ENCODE measurements around the gene AP1G2. TPM values are rescaled to one million over a fixed set of nuclear protein-coding genes. Genes with fewer than 3 reads are reported as not detected.

Gene AP1G2
- total and polyA plus RNA-seq, 2 of the 13 experiments (the other 11 are each of a cell fraction or from before 2014, with no cell fraction given) = 96.9 to 611 TPM

DNA sequence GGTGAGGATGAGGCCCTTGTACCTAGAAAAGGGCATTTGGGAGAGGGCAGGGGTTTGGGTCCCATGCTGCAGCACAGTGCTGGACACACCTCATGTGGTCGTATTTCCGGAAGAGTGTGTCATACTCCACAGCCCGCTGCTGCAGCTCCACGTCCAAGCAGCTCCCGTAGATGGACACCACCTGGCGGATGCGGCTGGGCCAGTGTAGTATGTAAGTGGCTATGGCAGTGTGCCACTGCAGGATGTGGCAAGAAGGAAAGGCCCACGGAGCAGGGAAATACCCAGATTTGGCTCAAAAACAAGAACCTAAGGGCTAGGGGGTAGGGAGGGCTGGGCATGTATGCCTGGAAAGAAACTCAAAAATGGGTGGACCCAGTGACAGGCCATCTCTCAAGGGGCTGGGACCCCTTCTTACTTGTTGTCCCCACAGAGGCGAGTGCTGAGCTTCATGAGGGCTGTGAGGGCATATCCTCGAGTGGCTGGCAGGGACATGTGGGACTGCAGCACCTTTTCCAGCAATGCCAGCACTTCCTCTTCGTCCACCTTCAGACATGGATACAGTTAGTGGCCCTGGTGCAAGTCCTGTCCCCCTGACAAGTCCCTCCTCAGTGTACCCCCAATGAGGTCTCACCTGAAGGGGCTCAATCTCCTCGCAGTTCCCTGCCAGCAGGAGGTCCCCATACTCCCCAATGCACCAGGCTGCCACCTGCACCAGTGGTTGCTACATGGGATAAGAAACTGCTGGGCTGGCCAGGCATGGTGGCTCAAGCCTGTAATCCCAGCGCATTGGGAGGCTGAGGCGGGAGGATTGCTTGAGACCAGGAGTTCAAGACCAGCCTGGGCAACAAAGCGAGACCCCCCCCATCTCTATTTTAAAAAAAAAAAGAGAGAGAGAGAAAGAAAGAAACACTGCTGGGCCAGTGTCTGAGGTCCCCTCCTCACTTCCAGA lies 5.4 kb downstream of the AP1G2 start:
- no peak overlapping the region for H3K4me2 ChIP-seq (ENCODE audit: low read depth, low read length)
- peaks cover 37% of the 10 kb centered on the region for H3K4me1 ChIP-seq (ENCODE audit: insufficient read depth, low read length)
- H3K27ac ChIP-seq (ENCODE audit: extremely low read length, insufficient read depth, low read length) = no peak overlapping the region
- peaks cover 13% of the 10 kb centered on the region; the same call in 1 of the 2 replicates for H4K20me1 ChIP-seq (ENCODE audit: insufficient read depth, low read length)
- H3K9ac ChIP-seq (ENCODE audit: insufficient read depth, low read depth, low read length) = no peak overlapping the region
- H3K9me3 ChIP-seq (ENCODE audit: low read length) = no peaks in the 10 kb centered on the region
- peaks cover 53 to 73% of the 10 kb centered on the region in 2 experiments for H3K36me3 ChIP-seq (replicated peaks in 1 of 2; ENCODE audit: control insufficient read depth in 1 of 2, insufficient read depth in 2 of 2, low read length in 2 of 2)
- FAIRE-seq (no peak), ATAC-seq (no peak), DNase-seq (ENCODE audit: low spot score) (no peak)
- POLR2A ChIA-PET = interaction anchor here (1.0 to 7.6 kb wide), 12 partner anchors 7 to 585 kb away, joined by 3 to 113 read pairs (median 5); partner anchors contain the start of genes AP1G2, HOMEZ, NGDN and PABPN1
- no TSS peak for BruUV-seq (replicated peaks)
- in situ Hi-C loops (cut with HindIII; ENCODE audit: extremely low pct_ligation_motif_present, low pct_unique_long_range_greater_than_20kb) (no loop called here), intact Hi-C loops (cut with micrococcal nuclease; ENCODE audit: unreplicated experiment) (loop anchor here (1.0 kb wide), 3 partner anchors 79 to 234 kb away; no protein-coding TSS in a partner anchor)
- CTCF ChIA-PET (ENCODE audit: low intra/inter-chr PET ratio, low total read pairs) = interaction anchor here (1.1 to 10.9 kb wide), 4 partner anchors 23 to 234 kb away, joined by 3 to 275 read pairs (median 12); no protein-coding TSS in a partner anchor
- no peak overlapping the region for H2AFZ ChIP-seq (ENCODE audit: low read length)
- no peaks in the 10 kb centered on the region; a peak in 1 of 5 replicates for H3K27me3 ChIP-seq (ENCODE audit: control insufficient read depth in 1 of 2, insufficient read depth in 2 of 2, low read length in 2 of 2)
- no peak overlapping the region for H3K4me3 ChIP-seq (replicated peaks in 1 of 3; ENCODE audit: insufficient read depth in 1 of 3, low read depth in 2 of 3, low read length in 3 of 3)
- H3K79me2 ChIP-seq (ENCODE audit: insufficient read depth, low read length) = peaks cover 7% of the 10 kb centered on the region
- WGBS (ENCODE audit: low lambda C conversion rate) = 97% methylated on average over 15 of the region's 15 CpGs
- no peak for TF ChIP-seq ZNF652 (CRISPR knock-in tag; IDR thresholded peaks at IDR 0.05; ENCODE audit: borderline replicate concordance, low read depth)
- TF ChIP-seq NBN (conservative IDR thresholded peaks at IDR 0.05) = no peak
- TF ChIP-seq ZNF543 (CRISPR knock-in tag; IDR thresholded peaks at IDR 0.05) = no peak; the same call in 1 of the 2 replicates
- 0 out of 2 replicates have a peak, but pooled peaks have one; percentile 81 for TF ChIP-seq ZNF552 (CRISPR knock-in tag; IDR thresholded peaks at IDR 0.05; ENCODE audit: borderline replicate concordance)
- no peak for TF ChIP-seq ZNF607 (CRISPR knock-in tag; IDR thresholded peaks at IDR 0.05; ENCODE audit: borderline replicate concordance)
- no peak for TF ChIP-seq ADNP (CRISPR knock-in tag; IDR thresholded peaks at IDR 0.05)
- TF ChIP-seq HOXA9 (CRISPR knock-in tag; IDR thresholded peaks at IDR 0.05; ENCODE audit: borderline replicate concordance) = peak; percentile 15; the same call in 1 of the 2 replicates
- no peak for TF ChIP-seq KLF12 (CRISPR knock-in tag; IDR thresholded peaks at IDR 0.05; ENCODE audit: borderline replicate concordance)
- TF ChIP-seq, protein P1, sequence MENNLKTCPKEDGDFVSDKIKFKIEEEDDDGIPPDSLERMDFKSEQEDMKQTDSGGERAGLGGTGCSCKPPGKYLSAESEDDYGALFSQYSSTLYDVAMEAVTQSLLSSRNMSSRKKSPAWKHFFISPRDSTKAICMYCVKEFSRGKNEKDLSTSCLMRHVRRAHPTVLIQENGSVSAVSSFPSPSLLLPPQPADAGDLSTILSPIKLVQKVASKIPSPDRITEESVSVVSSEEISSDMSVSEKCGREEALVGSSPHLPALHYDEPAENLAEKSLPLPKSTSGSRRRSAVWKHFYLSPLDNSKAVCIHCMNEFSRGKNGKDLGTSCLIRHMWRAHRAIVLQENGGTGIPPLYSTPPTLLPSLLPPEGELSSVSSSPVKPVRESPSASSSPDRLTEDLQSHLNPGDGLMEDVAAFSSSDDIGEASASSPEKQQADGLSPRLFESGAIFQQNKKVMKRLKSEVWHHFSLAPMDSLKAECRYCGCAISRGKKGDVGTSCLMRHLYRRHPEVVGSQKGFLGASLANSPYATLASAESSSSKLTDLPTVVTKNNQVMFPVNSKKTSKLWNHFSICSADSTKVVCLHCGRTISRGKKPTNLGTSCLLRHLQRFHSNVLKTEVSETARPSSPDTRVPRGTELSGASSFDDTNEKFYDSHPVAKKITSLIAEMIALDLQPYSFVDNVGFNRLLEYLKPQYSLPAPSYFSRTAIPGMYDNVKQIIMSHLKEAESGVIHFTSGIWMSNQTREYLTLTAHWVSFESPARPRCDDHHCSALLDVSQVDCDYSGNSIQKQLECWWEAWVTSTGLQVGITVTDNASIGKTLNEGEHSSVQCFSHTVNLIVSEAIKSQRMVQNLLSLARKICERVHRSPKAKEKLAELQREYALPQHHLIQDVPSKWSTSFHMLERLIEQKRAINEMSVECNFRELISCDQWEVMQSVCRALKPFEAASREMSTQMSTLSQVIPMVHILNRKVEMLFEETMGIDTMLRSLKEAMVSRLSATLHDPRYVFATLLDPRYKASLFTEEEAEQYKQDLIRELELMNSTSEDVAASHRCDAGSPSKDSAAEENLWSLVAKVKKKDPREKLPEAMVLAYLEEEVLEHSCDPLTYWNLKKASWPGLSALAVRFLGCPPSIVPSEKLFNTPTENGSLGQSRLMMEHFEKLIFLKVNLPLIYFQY (CRISPR knock-in tag; IDR thresholded peaks at IDR 0.05; ENCODE audit: borderline replicate concordance) = no peak
- TF ChIP-seq, protein P2, sequence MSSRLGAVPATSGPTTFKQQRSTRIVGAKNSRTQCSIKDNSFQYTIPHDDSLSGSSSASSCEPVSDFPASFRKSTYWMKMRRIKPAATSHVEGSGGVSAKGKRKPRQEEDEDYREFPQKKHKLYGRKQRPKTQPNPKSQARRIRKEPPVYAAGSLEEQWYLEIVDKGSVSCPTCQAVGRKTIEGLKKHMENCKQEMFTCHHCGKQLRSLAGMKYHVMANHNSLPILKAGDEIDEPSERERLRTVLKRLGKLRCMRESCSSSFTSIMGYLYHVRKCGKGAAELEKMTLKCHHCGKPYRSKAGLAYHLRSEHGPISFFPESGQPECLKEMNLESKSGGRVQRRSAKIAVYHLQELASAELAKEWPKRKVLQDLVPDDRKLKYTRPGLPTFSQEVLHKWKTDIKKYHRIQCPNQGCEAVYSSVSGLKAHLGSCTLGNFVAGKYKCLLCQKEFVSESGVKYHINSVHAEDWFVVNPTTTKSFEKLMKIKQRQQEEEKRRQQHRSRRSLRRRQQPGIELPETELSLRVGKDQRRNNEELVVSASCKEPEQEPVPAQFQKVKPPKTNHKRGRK (CRISPR knock-in tag; IDR thresholded peaks at IDR 0.05) = peak; percentile 81
- no peak for TF ChIP-seq ZNF263 (CRISPR knock-in tag; IDR thresholded peaks at IDR 0.05)
- TF ChIP-seq, protein P3, sequence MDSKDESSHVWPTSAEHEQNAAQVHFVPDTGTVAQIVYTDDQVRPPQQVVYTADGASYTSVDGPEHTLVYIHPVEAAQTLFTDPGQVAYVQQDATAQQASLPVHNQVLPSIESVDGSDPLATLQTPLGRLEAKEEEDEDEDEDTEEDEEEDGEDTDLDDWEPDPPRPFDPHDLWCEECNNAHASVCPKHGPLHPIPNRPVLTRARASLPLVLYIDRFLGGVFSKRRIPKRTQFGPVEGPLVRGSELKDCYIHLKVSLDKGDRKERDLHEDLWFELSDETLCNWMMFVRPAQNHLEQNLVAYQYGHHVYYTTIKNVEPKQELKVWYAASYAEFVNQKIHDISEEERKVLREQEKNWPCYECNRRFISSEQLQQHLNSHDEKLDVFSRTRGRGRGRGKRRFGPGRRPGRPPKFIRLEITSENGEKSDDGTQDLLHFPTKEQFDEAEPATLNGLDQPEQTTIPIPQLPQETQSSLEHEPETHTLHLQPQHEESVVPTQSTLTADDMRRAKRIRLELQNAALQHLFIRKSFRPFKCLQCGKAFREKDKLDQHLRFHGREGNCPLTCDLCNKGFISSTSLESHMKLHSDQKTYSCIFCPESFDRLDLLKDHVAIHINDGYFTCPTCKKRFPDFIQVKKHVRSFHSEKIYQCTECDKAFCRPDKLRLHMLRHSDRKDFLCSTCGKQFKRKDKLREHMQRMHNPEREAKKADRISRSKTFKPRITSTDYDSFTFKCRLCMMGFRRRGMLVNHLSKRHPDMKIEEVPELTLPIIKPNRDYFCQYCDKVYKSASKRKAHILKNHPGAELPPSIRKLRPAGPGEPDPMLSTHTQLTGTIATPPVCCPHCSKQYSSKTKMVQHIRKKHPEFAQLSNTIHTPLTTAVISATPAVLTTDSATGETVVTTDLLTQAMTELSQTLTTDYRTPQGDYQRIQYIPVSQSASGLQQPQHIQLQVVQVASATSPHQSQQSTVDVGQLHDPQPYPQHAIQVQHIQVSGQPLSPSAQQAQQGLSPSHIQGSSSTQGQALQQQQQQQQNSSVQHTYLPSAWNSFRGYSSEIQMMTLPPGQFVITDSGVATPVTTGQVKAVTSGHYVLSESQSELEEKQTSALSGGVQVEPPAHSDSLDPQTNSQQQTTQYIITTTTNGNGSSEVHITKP (CRISPR knock-in tag; IDR thresholded peaks at IDR 0.05; ENCODE audit: low read depth) = no peak
